ENCODE measurements around the gene ANGPTL3. TPM values are rescaled to one million over a fixed set of nuclear protein-coding genes. Genes with fewer than 3 reads are reported as not detected.
"Not testable (repeated sequence)": the region's sequence is repeated elsewhere in the genome, so short reads cannot be mapped to it uniquely, and the experiment has no call there.

Gene ANGPTL3, protein sequence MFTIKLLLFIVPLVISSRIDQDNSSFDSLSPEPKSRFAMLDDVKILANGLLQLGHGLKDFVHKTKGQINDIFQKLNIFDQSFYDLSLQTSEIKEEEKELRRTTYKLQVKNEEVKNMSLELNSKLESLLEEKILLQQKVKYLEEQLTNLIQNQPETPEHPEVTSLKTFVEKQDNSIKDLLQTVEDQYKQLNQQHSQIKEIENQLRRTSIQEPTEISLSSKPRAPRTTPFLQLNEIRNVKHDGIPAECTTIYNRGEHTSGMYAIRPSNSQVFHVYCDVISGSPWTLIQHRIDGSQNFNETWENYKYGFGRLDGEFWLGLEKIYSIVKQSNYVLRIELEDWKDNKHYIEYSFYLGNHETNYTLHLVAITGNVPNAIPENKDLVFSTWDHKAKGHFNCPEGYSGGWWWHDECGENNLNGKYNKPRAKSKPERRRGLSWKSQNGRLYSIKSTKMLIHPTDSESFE
- not detected for total RNA-seq

DNA sequence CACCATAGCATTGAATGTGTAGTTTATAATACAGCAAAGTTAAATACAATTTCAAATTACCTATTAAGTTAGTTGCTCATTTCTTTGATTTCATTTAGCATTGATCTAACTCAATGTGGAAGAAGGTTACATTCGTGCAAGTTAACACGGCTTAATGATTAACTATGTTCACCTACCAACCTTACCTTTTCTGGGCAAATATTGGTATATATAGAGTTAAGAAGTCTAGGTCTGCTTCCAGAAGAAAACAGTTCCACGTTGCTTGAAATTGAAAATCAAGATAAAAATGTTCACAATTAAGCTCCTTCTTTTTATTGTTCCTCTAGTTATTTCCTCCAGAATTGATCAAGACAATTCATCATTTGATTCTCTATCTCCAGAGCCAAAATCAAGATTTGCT lies at the start of gene ANGPTL3:
TSS of gene ANGPTL3 (plus strand) at position 240 of the 400 bp plus-strand sequence. CDS start at position 287, 47 bp downstream.
- DNase-seq, result no peak

DNA sequence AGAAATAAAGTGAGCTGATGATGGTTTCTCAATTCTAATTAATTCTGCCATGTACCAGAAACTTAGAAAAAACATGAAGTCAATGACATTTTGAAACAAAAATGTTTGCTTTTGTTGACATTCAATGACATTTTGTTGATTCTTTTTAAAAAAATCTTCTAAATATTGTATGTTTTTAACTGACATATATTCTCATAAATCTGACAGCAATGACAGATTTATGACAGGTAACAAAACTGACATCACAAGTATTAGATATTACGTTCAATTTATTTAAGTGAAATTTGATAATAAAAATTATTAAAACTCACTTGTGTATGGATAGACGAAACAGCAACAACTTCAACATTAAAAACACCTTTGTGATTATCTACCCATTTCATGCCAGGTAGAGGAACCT lies 36.0 kb upstream of the ANGPTL3 start:
- DNase-seq, result no peak

DNA sequence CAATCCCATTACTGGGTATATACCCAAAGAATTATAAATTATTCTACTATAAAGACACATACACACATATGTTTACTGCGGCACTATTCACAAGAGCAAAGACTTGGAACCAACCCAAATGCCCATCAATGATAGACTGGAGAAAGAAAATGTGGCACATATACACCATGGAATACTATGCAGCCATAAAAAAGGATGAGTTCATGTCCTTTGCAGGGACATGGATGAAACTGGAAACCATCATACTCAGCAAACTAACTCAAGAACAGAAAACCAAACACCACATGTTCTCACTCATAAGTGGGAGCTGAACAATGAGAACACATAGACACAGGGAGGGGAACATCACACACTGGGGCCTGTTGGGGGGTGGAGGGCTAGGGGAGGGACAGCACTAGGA lies 30.1 kb upstream of the ANGPTL3 start:
- not testable (repeated sequence) for DNase-seq

DNA sequence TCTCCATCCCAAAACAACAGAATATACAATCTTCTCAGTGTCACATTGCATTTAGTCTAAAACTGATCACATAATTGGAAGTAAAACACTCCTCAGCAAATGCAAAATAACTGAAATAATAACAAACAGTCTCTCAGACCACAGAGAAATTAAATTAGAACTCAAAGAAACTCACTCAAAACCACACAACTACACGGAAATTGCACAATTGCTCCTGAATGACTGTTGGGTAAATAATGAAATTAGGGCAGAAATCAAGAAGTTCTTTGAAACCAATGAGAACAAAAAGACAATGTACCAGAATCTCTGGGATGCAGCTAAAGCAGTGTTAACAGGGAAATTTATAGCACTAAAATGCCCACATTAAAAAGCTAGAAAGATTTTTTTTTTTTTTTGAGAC lies 29.4 kb upstream of the ANGPTL3 start:
- not testable (repeated sequence) for DNase-seq

DNA sequence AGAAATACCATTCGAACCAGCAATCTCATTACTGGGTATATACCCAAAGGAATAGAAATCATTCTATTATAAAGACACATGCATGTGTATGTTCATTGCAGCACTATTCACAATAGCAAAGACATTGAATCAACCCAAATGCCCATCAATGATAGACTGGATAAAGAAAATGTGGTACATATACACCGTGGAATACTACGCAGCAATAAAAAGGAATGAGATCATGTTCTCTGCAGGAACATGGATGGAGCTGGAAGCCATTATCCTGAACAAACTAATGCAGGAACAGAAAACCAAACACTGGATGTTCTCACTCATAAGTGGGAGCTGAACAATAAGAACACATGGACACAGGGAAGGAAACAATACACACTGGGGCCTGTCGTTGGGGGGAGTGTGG lies 25.8 kb upstream of the ANGPTL3 start:
- DNase-seq, result not testable (repeated sequence)

DNA sequence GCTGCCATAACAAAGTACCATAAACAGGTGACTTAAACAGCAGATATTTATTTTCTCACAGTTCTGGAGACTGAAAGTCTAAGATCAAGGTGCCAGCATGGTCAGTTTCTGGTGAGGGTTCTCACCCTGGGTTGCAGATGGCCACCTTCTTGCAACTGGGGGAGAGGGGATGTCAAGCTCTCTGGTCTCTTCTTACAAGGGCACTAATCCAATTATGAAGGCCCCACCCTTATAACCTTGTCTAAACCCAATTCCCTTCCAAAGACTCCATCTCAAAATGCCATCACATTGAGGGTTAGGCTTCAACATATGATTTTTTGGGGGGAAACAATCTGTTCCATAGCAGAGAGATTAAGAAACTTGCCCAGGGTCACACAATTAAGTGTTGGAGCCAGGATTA lies 24.8 kb upstream of the ANGPTL3 start:
- DNase-seq, result no peak

DNA sequence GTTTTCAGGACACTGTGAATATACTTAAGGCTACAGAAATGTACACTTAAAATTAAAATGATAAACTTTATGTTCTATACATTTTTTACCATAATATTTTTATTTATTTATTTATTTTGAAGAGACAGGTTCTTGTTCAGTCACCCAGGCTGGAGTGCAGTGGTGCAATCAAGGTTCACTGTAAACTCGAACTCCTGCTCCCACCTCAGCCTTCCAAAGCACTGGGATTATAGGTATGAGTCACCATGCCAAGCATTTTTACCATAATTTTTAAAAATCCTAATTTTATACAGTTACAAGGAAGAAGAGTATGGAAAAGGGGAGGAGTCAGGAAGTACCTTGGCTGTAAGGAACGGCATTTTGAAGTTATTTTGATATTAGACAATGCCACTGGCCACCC lies 23.6 kb upstream of the ANGPTL3 start:
- no peak for DNase-seq

DNA sequence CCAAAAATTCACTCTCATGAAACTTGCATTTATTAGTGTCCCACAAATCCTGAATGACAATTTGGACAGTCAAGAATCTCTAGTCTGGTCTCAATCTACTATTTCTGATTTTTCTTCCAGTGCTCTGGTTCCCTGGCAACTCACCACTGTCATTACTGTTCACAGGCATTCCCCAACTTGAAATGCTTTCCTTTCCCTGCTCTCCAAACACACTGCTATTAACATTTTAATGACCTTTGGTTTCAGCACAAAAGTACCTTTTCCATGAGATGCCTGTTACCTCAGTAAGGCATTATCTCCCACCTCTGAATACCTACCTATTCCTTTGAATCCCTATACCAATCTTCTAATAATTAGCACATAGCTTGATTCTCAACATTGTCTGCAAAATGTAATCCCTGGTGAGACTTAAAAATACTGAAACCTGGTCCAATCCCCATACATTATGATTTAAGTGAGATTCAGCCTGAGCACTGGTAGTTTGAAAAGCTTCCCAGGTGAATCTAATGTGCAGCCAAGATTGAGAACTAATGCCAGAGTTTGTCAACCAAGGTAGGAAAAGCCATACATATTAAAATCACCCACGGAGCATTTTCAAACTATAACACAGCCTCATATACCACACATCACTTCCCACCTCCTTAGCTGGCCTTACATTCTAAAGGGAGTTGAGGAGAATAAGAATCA lies 11.7 kb upstream of the ANGPTL3 start:
- no peak for DNase-seq

DNA sequence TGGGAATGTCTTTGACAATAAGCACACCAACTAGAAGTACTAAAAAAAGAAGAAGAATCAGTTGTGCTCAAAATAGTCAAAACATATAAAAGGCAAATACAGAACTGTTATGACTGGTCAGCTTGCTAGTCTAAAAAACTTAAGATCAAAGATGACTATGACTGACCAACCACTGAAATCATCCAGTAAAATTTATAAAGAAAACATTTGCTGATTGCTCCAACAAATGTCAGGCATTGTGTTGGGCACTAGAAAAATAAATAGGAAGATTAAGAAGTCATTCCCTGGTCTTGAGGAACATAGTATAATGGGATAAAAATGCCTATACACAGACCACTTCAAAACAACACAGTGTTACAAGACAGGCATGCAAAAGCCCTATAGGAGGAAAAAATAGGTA lies 9.3 kb upstream of the ANGPTL3 start:
- no peak for DNase-seq

DNA sequence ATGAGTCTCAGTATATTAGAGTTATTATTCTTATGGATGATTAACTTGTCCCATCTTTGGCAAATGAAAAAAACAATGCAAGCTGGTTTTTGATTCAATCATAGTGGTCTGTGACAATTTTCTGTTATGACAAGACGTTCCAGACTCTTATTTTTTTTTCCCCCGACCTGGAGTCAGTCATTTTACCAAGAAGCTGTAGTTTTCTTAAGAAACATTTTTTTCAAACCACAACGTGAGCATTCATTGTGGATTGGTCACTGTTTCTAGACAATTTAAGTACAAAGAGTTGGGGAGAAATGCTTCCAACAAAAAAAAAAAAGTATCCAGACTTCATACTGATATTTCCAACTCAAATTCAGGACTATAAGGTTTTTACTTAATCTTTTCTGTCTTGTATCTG lies 8.0 kb upstream of the ANGPTL3 start:
- no peak for DNase-seq

DNA sequence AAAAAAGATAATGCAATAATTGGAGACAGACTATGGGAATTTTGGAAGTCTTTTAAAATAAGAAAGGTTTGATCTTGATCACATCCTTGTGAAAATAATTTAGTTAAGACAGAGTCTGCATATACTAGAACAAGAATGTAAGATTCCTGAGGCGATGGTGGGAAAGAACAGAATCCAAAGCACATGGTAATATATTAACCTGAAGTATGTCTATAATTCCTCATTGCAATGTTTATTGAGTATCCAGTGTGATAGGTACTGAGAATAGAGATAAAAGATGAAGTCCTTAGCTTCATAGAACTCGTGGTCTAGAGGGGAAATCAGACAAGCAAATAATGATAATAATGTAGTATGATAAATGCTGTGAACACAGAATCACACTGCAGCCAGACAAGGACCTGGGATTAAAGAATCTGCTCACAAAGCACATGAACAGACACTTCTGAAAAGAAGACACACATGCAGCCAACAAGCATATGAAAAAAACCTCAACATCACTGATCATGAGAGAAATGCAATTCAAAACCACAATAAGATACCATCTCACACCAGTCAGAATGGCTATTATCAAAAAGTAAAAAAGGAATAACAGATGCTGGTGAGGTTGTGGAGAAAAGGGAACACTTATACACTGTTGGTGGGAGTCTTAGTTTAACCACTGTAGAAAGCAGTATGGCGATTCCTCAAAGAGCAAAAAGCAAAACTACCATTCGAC lies 6.9 kb upstream of the ANGPTL3 start:
- DNase-seq, result no peak

DNA sequence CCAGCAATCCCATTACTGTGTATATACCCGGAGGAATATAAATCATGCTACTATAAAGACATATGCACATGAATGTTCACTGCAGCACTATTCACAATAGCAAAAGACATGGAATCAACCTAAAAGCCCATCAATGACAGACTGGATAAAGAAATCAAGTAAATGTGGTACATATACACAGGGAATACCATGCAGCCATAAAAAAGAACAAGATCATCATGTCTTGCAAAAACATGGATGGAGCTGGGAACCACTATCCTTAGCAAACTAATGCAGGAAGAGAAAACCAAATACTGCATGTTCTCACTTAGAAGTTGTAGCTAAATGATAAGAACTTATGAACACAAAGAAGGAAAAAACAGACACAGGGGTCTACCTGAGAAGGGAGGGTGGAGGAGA lies 6.4 kb upstream of the ANGPTL3 start:
- no peak for DNase-seq

DNA sequence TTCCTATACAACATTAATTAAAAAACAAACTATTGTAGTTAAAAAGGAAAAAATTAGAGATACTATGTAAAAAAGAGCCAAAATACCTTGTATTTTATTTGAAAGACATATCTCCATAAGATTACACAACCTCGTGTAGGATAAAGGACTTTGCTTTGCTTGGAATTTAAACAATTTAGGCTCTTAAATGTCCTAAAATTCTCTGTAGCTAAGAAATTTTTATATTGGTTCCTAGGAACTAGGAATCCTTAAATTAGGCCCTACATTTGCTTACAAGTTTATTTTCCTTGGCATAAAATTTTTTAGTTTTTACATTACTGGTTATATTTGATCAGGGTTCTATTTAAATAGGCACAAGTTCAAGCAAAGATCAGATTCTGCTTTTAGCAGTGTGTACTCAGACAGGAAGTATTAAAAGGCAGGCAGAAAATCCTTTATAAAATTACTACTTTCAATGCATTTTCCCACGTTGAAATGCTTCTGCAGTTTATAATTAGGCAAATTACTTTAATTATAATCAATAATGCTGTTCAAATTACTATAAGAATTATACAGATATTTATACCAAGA lies 3.4 kb upstream of the ANGPTL3 start:
- DNase-seq, result no peak

DNA sequence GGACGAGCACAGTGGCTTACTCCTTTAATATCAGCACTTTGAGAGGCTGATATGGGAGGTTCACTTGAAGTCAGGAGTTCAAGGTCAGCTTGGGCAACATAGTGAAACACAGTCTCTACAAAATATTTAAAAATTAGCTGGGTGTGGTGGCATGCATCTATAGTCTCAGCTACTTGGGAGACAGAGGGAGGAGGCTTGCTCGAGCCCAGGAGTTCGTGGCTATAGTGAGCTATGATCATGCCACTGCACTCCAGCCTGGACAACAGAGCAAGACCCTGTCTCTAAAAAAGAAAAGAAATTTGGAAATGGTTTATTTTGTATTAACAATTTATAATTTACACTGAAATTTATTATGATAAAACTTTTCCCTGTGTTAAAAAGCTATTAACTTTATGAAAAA lies 1.7 kb upstream of the ANGPTL3 start:
- DNase-seq, result no peak

DNA sequence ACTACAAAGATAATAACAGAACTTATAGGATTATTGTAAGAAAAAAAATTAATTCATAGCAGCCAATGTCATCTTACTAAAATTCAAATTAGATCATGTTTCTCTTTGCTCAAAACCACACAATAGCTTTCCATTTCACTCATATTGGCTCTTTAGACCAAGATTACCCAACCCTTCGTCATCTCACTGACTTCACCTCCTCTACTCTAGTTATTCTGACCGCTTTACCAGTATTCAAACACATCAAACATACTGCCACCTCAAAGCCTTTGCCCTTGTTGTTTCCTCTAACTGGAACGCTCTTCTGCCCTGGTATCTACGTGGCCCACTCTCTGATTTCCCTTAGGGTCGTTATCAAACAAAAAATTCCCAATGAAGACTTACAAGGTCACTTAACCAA lies 1.7 kb downstream of the ANGPTL3 start:
- no peak for DNase-seq

DNA sequence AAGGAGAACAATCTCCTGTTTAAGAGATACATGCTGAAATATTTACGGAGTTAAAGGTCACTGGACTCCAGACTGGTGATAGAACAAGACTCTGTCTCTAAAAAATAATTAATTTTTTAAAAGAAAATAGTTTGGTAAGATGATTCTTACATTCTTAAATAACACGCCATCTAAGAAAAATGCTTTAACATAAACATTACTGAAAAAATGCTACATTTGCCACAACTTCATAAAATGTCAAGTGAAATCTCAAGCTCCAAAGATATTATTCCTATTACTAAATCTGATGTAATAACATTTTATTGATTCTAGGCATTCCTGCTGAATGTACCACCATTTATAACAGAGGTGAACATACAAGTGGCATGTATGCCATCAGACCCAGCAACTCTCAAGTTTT lies 4.1 kb downstream of the ANGPTL3 start:
- no peak for DNase-seq

DNA sequence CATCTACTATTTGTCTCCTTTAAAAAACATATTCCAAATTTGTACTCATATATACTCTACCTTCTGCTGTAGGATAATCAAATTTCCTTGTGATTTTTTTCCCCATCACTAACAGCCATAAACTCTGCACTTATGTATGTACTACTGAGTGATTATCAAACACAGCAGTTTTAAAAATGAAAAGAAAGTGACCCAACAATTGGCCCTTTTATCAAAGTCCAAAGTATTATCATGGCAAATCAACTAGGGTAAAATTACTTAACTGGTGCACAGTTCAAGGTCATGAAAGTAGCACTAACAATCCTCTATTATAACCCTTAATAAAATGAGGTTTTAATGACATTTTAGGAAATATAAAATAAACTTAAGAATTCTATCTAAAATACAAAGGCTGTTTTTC lies 11.6 kb downstream of the ANGPTL3 start:
- no peak for DNase-seq

DNA sequence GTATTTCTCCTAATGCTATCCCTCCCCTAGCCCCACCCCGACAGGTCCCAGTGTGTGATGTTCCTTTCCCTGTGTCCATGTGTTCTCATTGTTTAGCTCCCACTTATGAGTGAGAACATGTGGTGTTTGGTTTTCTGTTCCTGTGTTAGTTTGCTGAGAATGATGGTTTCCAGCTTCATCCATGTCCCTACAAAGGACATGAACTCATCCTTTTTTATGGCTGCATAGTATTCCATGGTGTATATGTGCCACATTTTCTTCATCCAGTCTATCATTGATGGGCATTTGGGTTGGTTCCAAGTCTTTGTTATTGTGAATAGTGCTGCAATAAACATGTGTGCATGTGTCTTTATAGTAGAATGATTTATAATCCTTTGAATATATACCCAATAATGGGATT lies 13.3 kb downstream of the ANGPTL3 start:
- not testable (repeated sequence) for DNase-seq

DNA sequence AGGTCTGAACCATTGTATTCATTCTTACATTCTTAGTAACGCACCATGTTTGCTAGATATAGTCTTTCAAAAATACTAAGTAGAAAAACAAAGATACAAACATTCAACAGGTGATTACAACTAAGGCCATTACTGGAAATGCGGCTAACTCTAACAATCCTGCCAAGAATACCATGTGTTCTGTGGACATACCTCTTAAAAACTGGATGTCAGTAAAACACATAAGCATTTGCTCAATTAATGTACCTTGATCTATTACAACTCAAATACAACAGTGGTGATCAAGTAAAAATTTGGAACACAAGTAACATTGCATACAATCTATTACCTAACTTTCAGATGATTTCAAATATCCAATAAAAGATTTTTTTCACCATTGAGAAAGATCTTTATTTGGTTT lies 15.4 kb downstream of the ANGPTL3 start:
- no peak for DNase-seq

DNA sequence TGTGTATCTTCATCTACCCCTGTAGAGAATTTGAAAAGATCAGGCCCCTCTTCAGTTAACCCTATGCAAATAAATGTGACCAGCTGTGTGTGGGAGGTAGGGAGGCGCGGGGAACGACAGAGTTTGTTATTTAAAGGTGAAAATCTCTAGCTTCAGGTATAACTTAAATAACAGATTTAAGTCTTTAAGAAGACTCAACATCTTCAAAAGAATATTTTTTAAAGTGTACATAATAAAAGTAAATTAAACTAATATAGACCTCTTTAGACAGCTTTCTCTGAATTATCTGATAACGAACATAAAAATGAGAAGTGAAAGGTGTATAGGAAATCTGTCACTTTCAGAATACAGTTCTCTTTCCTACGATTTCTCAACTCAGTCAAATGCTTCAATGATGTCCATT lies 16.0 kb downstream of the ANGPTL3 start:
- DNase-seq, result no peak

DNA sequence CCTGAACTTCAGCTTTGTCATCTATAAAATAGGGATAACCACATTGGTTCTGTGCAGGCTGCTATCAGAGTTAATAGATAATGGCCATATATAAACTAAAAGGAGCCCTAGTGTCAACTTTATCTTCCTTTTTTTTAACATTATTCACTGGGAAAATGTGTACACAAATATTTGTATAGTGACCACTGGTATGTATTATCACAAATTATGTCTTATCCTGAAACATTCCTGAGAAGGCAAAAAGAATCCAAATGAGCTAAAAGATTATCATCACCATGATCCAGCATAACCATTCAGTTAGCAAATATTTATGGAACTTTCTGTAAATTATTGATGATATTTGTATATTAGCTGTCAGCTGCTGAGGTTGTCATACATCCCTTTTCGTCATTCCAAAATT lies 16.6 kb downstream of the ANGPTL3 start:
- DNase-seq, result no peak

DNA sequence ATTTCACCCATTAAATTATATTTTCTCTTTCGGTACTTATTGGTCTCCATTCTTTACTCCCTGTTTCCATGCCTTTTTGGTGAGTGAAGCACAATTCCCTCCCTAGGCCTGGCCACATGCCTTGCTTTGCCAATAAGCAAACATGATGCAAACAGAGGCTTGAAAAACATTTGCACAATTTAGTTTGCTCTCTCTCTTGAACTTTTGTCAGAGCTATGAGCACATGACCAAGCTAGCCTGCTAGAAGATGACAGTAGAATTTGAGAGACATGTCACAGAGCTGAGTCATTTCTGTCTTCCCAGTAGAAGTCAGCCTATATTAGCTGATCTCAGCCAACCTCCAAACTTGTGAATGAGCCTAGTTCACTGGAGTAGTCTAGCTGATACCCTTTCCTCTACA lies 24.6 kb downstream of the ANGPTL3 start:
- DNase-seq, result no peak

DNA sequence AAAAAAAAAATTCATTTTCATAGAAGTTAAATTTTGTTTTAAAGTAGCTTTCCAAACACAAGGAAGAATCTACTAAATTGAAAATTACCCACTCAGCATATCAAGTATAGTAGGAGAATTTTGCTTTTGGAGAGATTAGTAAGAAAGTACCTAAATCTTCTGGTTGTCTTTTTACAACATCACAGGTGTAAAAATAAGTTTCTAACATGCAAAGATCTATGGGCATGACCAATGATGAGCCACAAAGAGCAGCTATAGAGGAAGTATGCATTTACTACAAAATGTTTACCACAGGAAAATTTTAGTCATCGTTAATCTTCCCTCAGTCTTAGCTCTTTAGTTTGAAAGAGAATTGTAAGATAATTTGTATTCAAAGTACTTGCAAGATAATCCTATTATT lies 28.1 kb downstream of the ANGPTL3 start:
- no peak for DNase-seq
